BE2C (cell line): ENCODE measurements around the gene MAN2B1.

ENCODE experiments used
- DNase-seq: peaks from one replicate; pipeline ENCODE4 v3.0.0-alpha.2; 2020
- H3K27me3 ChIP-seq: fragments of 250-450 bp; sonication (Bioruptor Pico); 2 replicates; pipeline ENCODE4 v1.5.1; 2020; ENCODE audit warnings: mild to moderate bottlenecking
- H3K36me3 ChIP-seq: fragments of 250-450 bp; sonication (Bioruptor Pico); 2 replicates; pipeline ENCODE4 v1.5.1; 2020; ENCODE audit warnings: mild to moderate bottlenecking
- H3K4me1 ChIP-seq: fragments of 250-450 bp; sonication (Bioruptor Pico); 2 replicates; pipeline ENCODE4 v1.5.1; 2020
- H3K4me3 ChIP-seq: 2 replicates; pipeline ENCODE4 v1.5.1; 2011; ENCODE audit warnings: low read depth, low read length
- H3K9me3 ChIP-seq: fragments of 250-450 bp; sonication (Bioruptor Pico); 2 replicates; pipeline ENCODE4 v1.5.1; 2020
- TF ChIP-seq, protein P1 (sequence below): IDR thresholded peaks from 2 replicates; pipeline ENCODE4 v1.5.1; 2012; ENCODE audit warnings: mild to moderate bottlenecking, low read depth, low read length

Gene MAN2B1

GRCh38 chr19:12696366-12697335 is 30.1 kb upstream of the MAN2B1 start, which contains the start of gene FBXW9:
FBXW9 (minus strand) TSS chr19:12696631; CDS start chr19:12696581, 50 bp downstream.
- Histone ChIP-seq H3K27me3 (no peaks in the 10 kb centered on the region), H3K36me3 (peaks cover 31% of the 10 kb centered on the region), H3K4me1 (no peaks in the 10 kb centered on the region), H3K9me3 (no peaks in the 10 kb centered on the region), H3K4me3 (peak within 1 kb of the TSS; percentile 92)
- DNase-seq, result peak; percentile 96
- TF ChIP-seq, protein P1, sequence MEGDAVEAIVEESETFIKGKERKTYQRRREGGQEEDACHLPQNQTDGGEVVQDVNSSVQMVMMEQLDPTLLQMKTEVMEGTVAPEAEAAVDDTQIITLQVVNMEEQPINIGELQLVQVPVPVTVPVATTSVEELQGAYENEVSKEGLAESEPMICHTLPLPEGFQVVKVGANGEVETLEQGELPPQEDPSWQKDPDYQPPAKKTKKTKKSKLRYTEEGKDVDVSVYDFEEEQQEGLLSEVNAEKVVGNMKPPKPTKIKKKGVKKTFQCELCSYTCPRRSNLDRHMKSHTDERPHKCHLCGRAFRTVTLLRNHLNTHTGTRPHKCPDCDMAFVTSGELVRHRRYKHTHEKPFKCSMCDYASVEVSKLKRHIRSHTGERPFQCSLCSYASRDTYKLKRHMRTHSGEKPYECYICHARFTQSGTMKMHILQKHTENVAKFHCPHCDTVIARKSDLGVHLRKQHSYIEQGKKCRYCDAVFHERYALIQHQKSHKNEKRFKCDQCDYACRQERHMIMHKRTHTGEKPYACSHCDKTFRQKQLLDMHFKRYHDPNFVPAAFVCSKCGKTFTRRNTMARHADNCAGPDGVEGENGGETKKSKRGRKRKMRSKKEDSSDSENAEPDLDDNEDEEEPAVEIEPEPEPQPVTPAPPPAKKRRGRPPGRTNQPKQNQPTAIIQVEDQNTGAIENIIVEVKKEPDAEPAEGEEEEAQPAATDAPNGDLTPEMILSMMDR, result no peak

- Histone ChIP-seq H3K4me1 (no peaks in the 10 kb centered on the region), H3K36me3 (peaks cover 25% of the 10 kb centered on the region), H3K9me3 (no peaks in the 10 kb centered on the region), H3K4me3 (peak overlapping the region; percentile 92), H3K27me3 (no peaks in the 10 kb centered on the region)
- TF ChIP-seq, protein P1, result no peak
- no peak for DNase-seq
Observed at GRCh38 chr19:12695997-12696365, 29.4 kb upstream of the MAN2B1 start.

- Histone ChIP-seq H3K9me3 (no peaks in the 10 kb centered on the region), H3K4me1 (no peaks in the 10 kb centered on the region), H3K27me3 (no peaks in the 10 kb centered on the region), H3K4me3 (peak overlapping the region; percentile 92), H3K36me3 (peaks cover 20% of the 10 kb centered on the region)
- no peak for DNase-seq
- TF ChIP-seq, protein P1, result no peak
Observed at GRCh38 chr19:12695514-12695913, 29.0 kb upstream of the MAN2B1 start.

- Histone ChIP-seq H3K27me3 (no peaks in the 10 kb centered on the region), H3K4me1 (no peaks in the 10 kb centered on the region), H3K9me3 (no peaks in the 10 kb centered on the region), H3K36me3 (peaks cover 18% of the 10 kb centered on the region), H3K4me3 (peak overlapping the region; percentile 92; the same call in 1 of the 2 replicates)
- DNase-seq, result no peak
- TF ChIP-seq, protein P1, result no peak
Observed at GRCh38 chr19:12695096-12695495, 28.6 kb upstream of the MAN2B1 start.

DNA sequence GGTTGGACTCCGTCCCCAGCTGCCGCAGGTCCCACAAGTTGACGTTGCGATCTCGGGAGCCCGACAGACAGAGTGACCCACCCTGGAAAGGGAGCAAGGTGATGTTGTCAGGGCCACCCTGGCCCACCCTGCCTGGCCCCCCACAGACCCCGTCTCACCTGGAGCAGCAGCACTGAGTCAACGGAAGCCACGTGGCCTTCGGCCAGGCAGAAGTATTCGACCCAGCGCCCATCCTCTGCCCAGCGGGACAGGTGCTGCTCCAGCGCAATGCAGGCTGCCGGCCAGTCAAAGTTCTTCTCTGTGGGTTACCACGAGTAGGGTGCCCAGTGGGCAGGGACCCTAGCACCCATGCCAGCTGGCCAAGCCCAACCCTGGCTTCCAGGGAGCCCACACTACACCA is 28.1 kb upstream of the MAN2B1 start:
- H3K36me3 ChIP-seq, result peaks cover 14% of the 10 kb centered on the region
- DNase-seq, result no peak
- no peaks in the 10 kb centered on the region for H3K27me3 ChIP-seq
- TF ChIP-seq, protein P1, result no peak
- H3K4me1 ChIP-seq, result no peaks in the 10 kb centered on the region
- no peak overlapping the region for H3K4me3 ChIP-seq
- H3K9me3 ChIP-seq, result no peaks in the 10 kb centered on the region

DNA sequence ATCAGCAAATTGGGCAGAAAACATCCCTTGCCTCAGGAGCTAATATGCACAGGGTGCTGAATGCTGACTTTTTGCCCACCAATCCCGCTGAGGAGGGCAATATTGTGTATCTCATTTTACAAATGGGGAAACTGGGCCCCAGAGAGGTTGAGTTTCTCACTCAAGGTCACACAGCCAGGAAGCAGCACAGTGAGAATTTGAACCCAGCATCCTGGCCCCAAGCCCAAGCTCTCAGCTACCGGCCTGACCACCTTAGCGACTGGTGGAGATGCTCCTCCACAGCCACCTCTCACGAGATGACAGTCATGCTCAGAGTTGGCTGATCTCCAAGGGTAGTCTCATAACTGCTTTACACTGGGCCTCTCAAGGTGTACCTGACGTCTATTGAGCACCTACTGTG is 26.4 kb upstream of the MAN2B1 start:
- Histone ChIP-seq H3K9me3 (no peaks in the 10 kb centered on the region), H3K4me3 (no peak overlapping the region), H3K36me3 (peaks cover 2% of the 10 kb centered on the region; the same call in 1 of the 2 replicates), H3K4me1 (no peaks in the 10 kb centered on the region), H3K27me3 (no peaks in the 10 kb centered on the region)
- TF ChIP-seq, protein P1, result no peak
- no peak for DNase-seq
